ENCODE data around the gene IL3RA.
A peak's percentile ranks its signal among the peaks of the same experiment; 100 is the strongest.

The IL3RA gene

GRCh38 chrX:1378306-1378759, 41.7 kb downstream of the IL3RA start:
- FAIRE-seq: no peak
- DNase-seq (ENCODE audit: insufficient read length, low spot score): no peak

- FAIRE-seq (no peak), DNase-seq (ENCODE audit: insufficient read length, low spot score) (no peak)
Measured at GRCh38 chrX:1380672-1381233, 44.2 kb downstream of the IL3RA start.

- FAIRE-seq (no peak), DNase-seq (ENCODE audit: insufficient read length, low spot score) (no peak)
Measured at GRCh38 chrX:1384658-1385252, 48.2 kb downstream of the IL3RA start.

- no peak for DNase-seq (ENCODE audit: insufficient read length, low spot score)
Measured at GRCh38 chrX:1385253-1386223, 49.0 kb downstream of the IL3RA start.

GRCh38 chrX:1386338-1387127, 49.9 kb downstream of the IL3RA start:
- DNase-seq (ENCODE audit: insufficient read length, low spot score): no peak
- FAIRE-seq: no peak

More at GRCh38 chrX:1385253-1386223, 49.0 kb downstream of the IL3RA start:
- no peak for FAIRE-seq

- DNase-seq (ENCODE audit: insufficient read length, low spot score) (no peak), FAIRE-seq (no peak)
Measured at GRCh38 chrX:1387141-1387776, 50.7 kb downstream of the IL3RA start.

GRCh38 chrX:1388651-1389050, 52.1 kb downstream of the IL3RA start:
- no peak for DNase-seq (ENCODE audit: insufficient read length, low spot score)
- no peak for FAIRE-seq

GRCh38 chrX:1389181-1389992, 52.8 kb downstream of the IL3RA start:
- no peak for FAIRE-seq
- DNase-seq (ENCODE audit: insufficient read length, low spot score): no peak

- no peak for DNase-seq (ENCODE audit: insufficient read length, low spot score)
- FAIRE-seq: no peak
Measured at GRCh38 chrX:1389993-1390285, 53.4 kb downstream of the IL3RA start.

- FAIRE-seq (no peak), DNase-seq (ENCODE audit: insufficient read length, low spot score) (no peak)
Measured at GRCh38 chrX:1390621-1391369, 54.2 kb downstream of the IL3RA start.

GRCh38 chrX:1391370-1391706, 54.8 kb downstream of the IL3RA start:
- DNase-seq (ENCODE audit: insufficient read length, low spot score): peak; percentile 82
- FAIRE-seq: peak; percentile 94

GRCh38 chrX:1391707-1392375, 55.3 kb downstream of the IL3RA start, which contains the start of gene SLC25A6:
Gene SLC25A6, minus strand, starts transcription at chrX:1392113. Its CDS starts 104 bp downstream, at chrX:1392009.
- DNase-seq (ENCODE audit: insufficient read length, low spot score) (peak; percentile 97), FAIRE-seq (peak; percentile 99)

GRCh38 chrX:1392376-1393068, 55.9 kb downstream of the IL3RA start:
- FAIRE-seq (no peak), DNase-seq (ENCODE audit: insufficient read length, low spot score) (peak; percentile 28)

GRCh38 chrX:1393871-1394615, 57.5 kb downstream of the IL3RA start:
- FAIRE-seq: peak; percentile 76
- DNase-seq (ENCODE audit: insufficient read length, low spot score): no peak

GRCh38 chrX:1394731-1395501, 58.3 kb downstream of the IL3RA start:
- no peak for FAIRE-seq
- DNase-seq (ENCODE audit: insufficient read length, low spot score): no peak

- no peak for FAIRE-seq
- DNase-seq (ENCODE audit: insufficient read length, low spot score): no peak
Measured at GRCh38 chrX:1395646-1396216, 59.1 kb downstream of the IL3RA start.
